ENCODE data around the gene NOD1. TPM values are rescaled to one million over a fixed set of nuclear protein-coding genes. Genes with fewer than 3 reads are reported as not detected.

NOD1 gene
- total RNA-seq, 4 donors from 2014 or later, result 12.4 to 18.3 (median 15.6) TPM

- intact Hi-C loops (cut with DNase I; ENCODE audit: low total_unique reads) (no loop called here), in situ Hi-C loops (cut with MboI; ENCODE audit: low pct_ligation_motif_present in 1 of 4, low pct_unique_long_range_greater_than_20kb in 1 of 4, low sequenced_read_pairs in 3 of 4) (no loop called here)
- 87 to 92% methylated on average over 5 to 6 of the region's 6 CpGs for WGBS, 2 donors (ENCODE audit: low coverage in 1 of 2)
- Histone ChIP-seq H3K9me3 (no peaks in the 10 kb centered on the region), H3K4me1 (peaks cover 27 to 62% (median 41%) of the 10 kb centered on the region in 4 donors), H3K36me3 (peaks cover 0 to 6% (median 0%) of the 10 kb centered on the region in 4 donors), H3K4me3 (no peak overlapping the region), H3K27ac (peak overlapping the region in 1 of 4 donors; percentile 2), H3K27me3 (no peaks in the 10 kb centered on the region)
- TF ChIP-seq, protein P1, sequence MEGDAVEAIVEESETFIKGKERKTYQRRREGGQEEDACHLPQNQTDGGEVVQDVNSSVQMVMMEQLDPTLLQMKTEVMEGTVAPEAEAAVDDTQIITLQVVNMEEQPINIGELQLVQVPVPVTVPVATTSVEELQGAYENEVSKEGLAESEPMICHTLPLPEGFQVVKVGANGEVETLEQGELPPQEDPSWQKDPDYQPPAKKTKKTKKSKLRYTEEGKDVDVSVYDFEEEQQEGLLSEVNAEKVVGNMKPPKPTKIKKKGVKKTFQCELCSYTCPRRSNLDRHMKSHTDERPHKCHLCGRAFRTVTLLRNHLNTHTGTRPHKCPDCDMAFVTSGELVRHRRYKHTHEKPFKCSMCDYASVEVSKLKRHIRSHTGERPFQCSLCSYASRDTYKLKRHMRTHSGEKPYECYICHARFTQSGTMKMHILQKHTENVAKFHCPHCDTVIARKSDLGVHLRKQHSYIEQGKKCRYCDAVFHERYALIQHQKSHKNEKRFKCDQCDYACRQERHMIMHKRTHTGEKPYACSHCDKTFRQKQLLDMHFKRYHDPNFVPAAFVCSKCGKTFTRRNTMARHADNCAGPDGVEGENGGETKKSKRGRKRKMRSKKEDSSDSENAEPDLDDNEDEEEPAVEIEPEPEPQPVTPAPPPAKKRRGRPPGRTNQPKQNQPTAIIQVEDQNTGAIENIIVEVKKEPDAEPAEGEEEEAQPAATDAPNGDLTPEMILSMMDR (IDR thresholded peaks at IDR 0.05), result no peak
- TF ChIP-seq EP300 (IDR thresholded peaks at IDR 0.05; ENCODE audit: low read depth), result no peak
- TF ChIP-seq POLR2A (IDR thresholded peaks at IDR 0.05), result no peak
- TF ChIP-seq POLR2AphosphoS5 (IDR thresholded peaks at IDR 0.05), result no peak
- no peak for DNase-seq
Observed at GRCh38 chr7:30434140-30434799, 44.3 kb downstream of the NOD1 start.

- Histone ChIP-seq H3K4me1 (peaks cover 27 to 69% (median 48%) of the 10 kb centered on the region in 4 donors), H3K9me3 (no peaks in the 10 kb centered on the region), H3K27ac (peak overlapping the region; percentile 59 to 72 (median 66)), H3K4me3 (no peak overlapping the region), H3K27me3 (no peaks in the 10 kb centered on the region), H3K36me3 (peaks cover 0 to 6% (median 0%) of the 10 kb centered on the region in 4 donors)
- in situ Hi-C loops (cut with MboI; ENCODE audit: low pct_ligation_motif_present in 1 of 4, low pct_unique_long_range_greater_than_20kb in 1 of 4, low sequenced_read_pairs in 3 of 4), result no loop called here
- no peak for DNase-seq
- 52 to 83% methylated on average over 1 of the region's 1 CpG for WGBS, 2 donors (ENCODE audit: low coverage in 1 of 2)
- intact Hi-C loops (cut with DNase I; ENCODE audit: low total_unique reads), result no loop called here
- TF ChIP-seq POLR2AphosphoS5 (IDR thresholded peaks at IDR 0.05), result no peak
- no peak for TF ChIP-seq POLR2A (IDR thresholded peaks at IDR 0.05)
- TF ChIP-seq EP300 (IDR thresholded peaks at IDR 0.05; ENCODE audit: low read depth), result no peak
- TF ChIP-seq, protein P1 (IDR thresholded peaks at IDR 0.05), result no peak
Observed at GRCh38 chr7:30433506-30433905, 45.1 kb downstream of the NOD1 start.

GRCh38 chr7:30433082-30433481, 45.5 kb downstream of the NOD1 start:
- no peaks in the 10 kb centered on the region for H3K9me3 ChIP-seq
- WGBS, 2 donors (ENCODE audit: low coverage in 1 of 2), result 10 to 50% methylated on average over 3 of the region's 3 CpGs
- peaks cover 0 to 5% (median 0%) of the 10 kb centered on the region in 4 donors for H3K36me3 ChIP-seq
- H3K4me3 ChIP-seq, result no peak overlapping the region
- intact Hi-C loops (cut with DNase I; ENCODE audit: low total_unique reads) (no loop called here), in situ Hi-C loops (cut with MboI; ENCODE audit: low pct_ligation_motif_present in 1 of 4, low pct_unique_long_range_greater_than_20kb in 1 of 4, low sequenced_read_pairs in 3 of 4) (no loop called here)
- peaks cover 27 to 74% (median 53%) of the 10 kb centered on the region in 4 donors for H3K4me1 ChIP-seq
- peak overlapping the region; percentile 59 to 72 (median 66) for H3K27ac ChIP-seq
- peak; percentile 8 to 66 (median 55) for TF ChIP-seq POLR2AphosphoS5 (IDR thresholded peaks at IDR 0.05)
- TF ChIP-seq EP300 (IDR thresholded peaks at IDR 0.05; ENCODE audit: low read depth), result no peak
- TF ChIP-seq, protein P1 (IDR thresholded peaks at IDR 0.05), result no peak
- no peak for TF ChIP-seq POLR2A (IDR thresholded peaks at IDR 0.05)
- no peaks in the 10 kb centered on the region for H3K27me3 ChIP-seq
- peak; percentile 45 for DNase-seq

DNA sequence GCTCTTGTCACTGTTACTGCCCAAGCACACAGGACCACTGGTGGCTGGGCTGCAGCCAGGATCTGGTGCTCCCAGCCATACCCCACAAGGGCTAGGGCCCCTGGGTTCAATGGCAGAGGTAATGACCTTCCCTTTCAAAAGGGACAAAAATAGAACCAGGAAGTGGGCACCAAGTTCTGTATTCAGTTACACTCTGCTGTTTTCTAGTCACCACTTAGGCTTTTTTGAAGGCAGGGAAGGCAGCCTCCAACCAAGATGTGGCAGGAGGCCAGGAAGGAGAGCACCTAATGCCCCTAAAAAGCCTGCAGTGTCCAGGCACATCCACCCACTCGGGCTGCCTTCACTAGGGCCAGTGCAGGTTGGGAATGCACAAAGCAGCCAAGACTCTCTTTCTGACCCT, 47.8 kb downstream of the NOD1 start:
- H3K4me1 ChIP-seq, result peaks cover 27 to 73% (median 50%) of the 10 kb centered on the region in 4 donors
- intact Hi-C loops (cut with DNase I; ENCODE audit: low total_unique reads), result no loop called here
- in situ Hi-C loops (cut with MboI; ENCODE audit: low pct_ligation_motif_present in 1 of 4, low pct_unique_long_range_greater_than_20kb in 1 of 4, low sequenced_read_pairs in 3 of 4), result no loop called here
- DNase-seq, result no peak
- no peak overlapping the region for H3K4me3 ChIP-seq
- no peak for TF ChIP-seq POLR2AphosphoS5 (IDR thresholded peaks at IDR 0.05)
- no peak for TF ChIP-seq EP300 (IDR thresholded peaks at IDR 0.05; ENCODE audit: low read depth)
- TF ChIP-seq POLR2A (IDR thresholded peaks at IDR 0.05), result no peak
- TF ChIP-seq, protein P1 (IDR thresholded peaks at IDR 0.05), result no peak
- H3K27me3 ChIP-seq, result no peaks in the 10 kb centered on the region
- H3K36me3 ChIP-seq, result no peaks in the 10 kb centered on the region
- H3K9me3 ChIP-seq, result no peaks in the 10 kb centered on the region
- peak overlapping the region; percentile 78 to 89 (median 82) for H3K27ac ChIP-seq
- 17% methylated on average over 1 of the region's 1 CpG; no CpG with 5 or more reads in 1 of the 2 donors for WGBS, 2 donors (ENCODE audit: low coverage in 1 of 2)

Data from transverse colon (tissue), 4 donors.